ENCODE data around the gene GADL1.

GADL1 gene

GRCh38 chr3:30683769-30684168 lies 210.7 kb downstream of the GADL1 start:
- DNase-seq (ENCODE audit: insufficient read length, low spot score) (no peak), FAIRE-seq (no peak)

GRCh38 chr3:30682434-30683155 lies 211.9 kb downstream of the GADL1 start:
- DNase-seq (ENCODE audit: insufficient read length, low spot score) (no peak), FAIRE-seq (no peak)

GRCh38 chr3:30681649-30682211 lies 212.7 kb downstream of the GADL1 start:
- FAIRE-seq (no peak), DNase-seq (ENCODE audit: insufficient read length, low spot score) (no peak)

GRCh38 chr3:30680789-30681648 lies 213.4 kb downstream of the GADL1 start:
- FAIRE-seq (no peak), DNase-seq (ENCODE audit: insufficient read length, low spot score) (no peak)

GRCh38 chr3:30679045-30679444 lies 215.4 kb downstream of the GADL1 start:
- DNase-seq (ENCODE audit: insufficient read length, low spot score): no peak
- no peak for FAIRE-seq

GRCh38 chr3:30677347-30677685 lies 217.1 kb downstream of the GADL1 start:
- FAIRE-seq: no peak

GRCh38 chr3:30676424-30677346 lies 217.8 kb downstream of the GADL1 start:
- no peak for DNase-seq (ENCODE audit: insufficient read length, low spot score)
- FAIRE-seq: no peak

More at GRCh38 chr3:30677347-30677685, 217.1 kb downstream of the GADL1 start:
- DNase-seq (ENCODE audit: insufficient read length, low spot score): no peak
